ENCODE results near the gene ZNF385B.

ZNF385B gene

DNA sequence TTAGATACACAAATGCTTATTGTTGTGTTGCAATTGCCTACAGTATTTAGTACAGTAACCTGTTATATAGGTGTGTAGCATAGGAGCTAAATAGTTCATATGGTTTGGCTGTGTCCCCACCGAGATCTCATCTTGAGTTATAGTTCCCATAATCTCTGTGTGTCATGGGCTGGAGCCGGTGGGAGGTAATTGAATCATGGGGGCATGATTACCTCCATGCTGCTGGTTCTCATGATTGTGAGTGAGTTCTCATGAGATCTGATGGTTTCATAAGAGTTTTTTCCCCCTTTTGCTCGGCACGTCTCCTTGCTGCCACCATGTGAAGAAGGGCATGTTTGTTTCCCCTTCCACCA is 406.3 kb downstream of the ZNF385B start:
- DNase-seq (ENCODE audit: insufficient read length, low spot score) (no peak), FAIRE-seq (no peak)

DNA sequence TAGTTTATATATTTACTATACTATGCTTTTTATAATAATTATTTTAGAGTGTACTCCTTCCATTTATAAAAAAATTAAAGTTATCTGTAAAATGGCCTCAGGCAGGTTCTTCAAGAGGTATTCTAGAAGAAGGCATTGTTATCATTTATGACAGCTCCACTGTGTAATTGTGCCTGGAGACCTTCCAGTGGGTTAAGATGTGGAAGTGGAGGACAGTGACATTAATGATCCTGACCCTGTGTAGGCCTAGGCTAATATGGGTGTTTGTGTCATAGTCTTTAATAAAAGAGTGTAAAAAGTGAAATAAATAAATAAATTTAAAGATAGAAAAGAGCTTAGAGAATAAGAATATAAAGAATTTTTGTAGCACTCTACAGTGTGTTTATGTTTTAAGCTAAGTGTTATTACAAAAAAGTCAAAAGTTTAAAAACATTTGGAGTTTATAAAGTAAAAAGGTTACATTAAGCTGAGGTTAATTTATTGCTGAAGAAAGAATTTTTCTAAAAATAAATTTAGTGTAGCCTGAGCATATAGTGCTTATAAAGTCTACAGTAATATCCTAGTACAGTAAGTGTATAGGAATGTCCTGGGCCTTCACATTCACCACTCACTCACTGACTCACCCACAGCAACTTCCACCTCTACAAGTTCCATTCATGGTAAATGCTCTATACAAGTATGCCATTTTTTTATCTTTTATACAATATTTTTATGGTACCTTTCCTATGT is 406.8 kb downstream of the ZNF385B start:
- DNase-seq (ENCODE audit: insufficient read length, low spot score) (peak; percentile 15), FAIRE-seq (no peak)

DNA sequence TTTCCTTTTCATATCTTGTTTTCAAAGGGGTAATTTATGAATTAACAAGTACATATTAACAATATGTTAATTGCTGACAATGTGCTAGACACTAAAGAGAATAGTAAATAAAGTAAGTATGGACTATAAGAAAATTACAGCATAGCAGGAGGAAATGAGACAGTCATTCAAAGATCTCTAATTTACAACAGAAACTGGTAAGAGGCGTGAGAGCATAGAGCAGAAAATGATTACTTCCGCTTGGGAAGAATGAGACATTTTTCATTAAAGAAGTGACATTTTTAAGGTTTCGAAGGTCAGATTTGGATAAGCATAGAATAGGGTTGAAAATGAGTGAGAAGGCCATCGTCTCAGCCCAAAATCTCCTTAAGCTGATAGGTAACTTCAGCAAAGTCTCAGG is 412.4 kb downstream of the ZNF385B start:
- no peak for DNase-seq (ENCODE audit: insufficient read length, low spot score)
- no peak for FAIRE-seq

DNA sequence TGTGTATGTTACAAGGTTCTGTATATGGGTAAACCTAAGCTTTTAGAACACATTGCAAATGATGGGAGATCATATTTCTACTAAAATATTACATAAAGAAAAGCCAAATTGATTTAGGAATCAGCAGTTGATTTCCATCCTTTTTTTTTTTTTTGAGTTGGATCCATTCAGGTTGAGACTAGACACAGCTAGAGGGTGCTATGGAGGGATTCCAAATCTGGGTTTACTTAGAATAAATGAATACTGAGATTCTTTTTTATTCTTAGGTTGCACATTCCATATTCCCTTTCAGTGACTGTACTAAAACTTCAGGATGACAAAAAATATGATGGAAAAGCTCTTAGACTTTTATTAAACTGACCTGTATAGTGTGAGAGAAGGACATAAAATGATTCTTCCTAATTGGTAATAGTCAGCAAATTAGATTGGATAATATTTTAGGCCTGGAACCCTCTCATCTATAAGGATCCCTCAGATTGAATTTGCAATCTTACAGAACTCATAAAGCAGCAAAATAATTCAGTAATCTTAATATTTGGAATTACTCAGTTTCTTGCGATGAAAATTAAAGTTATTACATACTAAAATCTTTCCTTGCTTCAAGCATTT is 413.5 kb downstream of the ZNF385B start:
- DNase-seq (ENCODE audit: insufficient read length, low spot score) (no peak), FAIRE-seq (no peak)

DNA sequence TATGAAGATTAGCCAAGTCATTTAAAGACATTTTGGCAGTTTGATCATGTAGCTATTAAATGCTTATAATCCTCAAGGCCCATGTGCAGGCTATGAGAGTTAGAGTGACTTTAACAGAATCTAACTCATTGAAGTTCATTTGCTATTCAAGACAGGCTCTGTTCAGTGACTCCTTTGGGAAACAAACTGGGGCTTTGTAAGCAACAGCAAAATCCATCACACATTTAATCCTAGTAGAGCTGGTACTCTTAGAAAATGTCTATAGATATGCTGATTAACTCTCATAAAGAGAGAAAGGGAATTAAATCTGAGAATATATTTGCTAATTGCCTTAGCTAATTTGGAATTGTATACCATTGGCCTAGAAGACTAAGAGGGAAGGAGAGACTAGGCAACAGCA is 414.0 kb downstream of the ZNF385B start:
- FAIRE-seq (no peak), DNase-seq (ENCODE audit: insufficient read length, low spot score) (no peak)

DNA sequence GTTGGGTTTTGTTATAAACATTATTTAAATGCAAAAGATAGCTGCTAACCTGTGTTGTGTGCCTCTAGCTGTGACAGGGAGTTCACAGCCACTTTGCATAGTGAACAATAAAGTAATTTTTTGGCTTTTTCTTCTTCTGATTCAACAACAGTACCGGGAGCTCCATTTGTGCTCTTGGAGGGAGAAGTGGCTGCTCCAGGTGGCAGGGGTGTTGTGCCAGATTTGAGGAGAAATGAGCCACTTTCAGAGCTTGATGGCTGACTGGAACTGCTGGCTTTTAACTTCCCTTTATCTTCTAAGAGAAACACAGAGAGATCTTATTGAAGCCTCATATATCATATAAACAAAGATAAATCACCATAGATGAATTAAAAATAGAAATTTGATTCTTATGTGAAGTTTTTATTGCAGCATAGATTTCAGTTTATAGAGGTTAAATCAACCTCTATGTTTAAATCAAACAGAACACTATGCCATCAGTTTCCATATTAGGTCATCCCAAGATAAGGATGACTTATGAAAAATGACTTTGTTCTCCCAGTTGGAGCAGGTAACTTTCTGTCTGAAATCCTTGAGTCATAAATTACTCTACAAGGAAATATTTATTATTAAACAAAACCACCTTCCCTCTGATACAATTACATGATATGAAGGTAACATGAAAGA is 414.8 kb downstream of the ZNF385B start:
- DNase-seq (ENCODE audit: insufficient read length, low spot score) (no peak), FAIRE-seq (no peak)

DNA sequence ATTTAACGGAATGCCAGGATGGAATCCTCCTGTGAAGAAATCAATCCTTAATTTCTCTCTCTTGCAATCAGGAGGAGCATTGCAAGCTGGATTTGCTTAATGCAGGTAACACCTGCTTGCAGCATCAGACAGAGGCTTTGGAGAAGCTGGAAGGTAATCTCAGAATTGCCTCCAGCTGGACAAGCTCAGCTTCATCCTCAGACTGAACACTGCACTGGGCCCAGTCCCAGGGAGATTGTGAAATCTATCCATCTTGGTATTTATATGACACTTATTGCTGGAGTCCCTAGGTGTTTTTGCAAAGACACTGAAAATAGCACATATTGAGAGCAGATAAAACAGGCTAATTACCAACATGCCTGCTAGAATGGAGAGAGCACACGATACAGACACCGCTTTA is 417.4 kb downstream of the ZNF385B start:
- FAIRE-seq (no peak), DNase-seq (ENCODE audit: insufficient read length, low spot score) (no peak)

DNA sequence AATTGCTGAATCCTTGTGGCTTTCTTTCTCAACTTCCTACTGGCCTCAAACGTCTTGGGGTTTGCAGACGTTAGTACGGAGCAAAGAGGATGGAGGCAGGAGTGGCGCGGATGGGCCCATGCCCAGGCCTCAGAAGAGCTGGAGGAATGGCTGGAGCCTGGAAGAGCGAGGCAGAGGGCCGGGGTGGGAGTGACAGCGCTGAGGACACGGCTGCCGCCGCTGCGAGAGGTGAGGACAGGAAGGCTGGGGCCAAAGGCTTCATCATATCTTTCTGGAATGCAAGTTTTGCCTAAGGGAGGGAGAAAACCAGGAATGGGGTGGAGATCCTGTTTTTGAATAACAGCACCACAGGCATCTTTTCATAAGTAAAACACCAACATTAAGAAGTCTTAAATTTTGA is 418.2 kb downstream of the ZNF385B start:
- DNase-seq (ENCODE audit: insufficient read length, low spot score) (no peak), FAIRE-seq (no peak)

DNA sequence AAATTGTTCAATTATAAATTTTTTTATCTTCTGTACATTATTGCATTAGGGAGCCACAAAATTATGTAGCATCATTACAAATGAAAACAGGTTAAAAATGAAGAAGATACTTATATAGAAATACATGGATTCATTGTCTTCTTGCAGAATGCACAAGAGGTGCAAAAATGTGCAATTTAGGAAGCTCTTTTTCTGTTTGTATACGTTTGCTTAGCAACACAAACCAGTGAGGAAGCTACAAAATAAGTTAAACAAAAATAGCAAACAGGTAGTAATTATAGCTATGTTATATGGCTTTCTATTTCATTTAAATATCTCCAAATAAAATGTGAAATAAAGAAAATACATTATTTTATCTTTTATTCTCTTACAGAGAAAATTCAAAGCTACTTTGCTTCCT is 419.2 kb downstream of the ZNF385B start:
- FAIRE-seq = no peak
- DNase-seq (ENCODE audit: insufficient read length, low spot score) = no peak

DNA sequence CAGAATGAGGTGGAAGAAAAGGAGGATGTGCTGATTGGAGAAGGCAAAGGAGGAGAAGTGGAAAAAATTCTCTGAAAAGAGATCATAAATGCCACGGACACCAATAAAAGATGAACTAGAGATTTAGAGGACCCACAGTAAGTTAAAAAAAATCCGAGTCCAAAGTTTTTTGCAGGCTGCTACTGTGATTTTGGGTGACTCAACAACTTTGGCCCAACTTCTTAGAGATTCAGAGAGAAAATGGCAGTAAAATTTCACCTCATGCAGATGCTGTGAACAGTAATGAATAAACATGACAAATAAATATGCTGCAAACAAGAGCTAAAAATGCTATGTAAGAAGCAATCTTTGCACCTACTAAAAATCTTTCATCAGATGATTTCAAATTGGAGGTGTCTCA is 419.9 kb downstream of the ZNF385B start:
- FAIRE-seq = no peak

DNA sequence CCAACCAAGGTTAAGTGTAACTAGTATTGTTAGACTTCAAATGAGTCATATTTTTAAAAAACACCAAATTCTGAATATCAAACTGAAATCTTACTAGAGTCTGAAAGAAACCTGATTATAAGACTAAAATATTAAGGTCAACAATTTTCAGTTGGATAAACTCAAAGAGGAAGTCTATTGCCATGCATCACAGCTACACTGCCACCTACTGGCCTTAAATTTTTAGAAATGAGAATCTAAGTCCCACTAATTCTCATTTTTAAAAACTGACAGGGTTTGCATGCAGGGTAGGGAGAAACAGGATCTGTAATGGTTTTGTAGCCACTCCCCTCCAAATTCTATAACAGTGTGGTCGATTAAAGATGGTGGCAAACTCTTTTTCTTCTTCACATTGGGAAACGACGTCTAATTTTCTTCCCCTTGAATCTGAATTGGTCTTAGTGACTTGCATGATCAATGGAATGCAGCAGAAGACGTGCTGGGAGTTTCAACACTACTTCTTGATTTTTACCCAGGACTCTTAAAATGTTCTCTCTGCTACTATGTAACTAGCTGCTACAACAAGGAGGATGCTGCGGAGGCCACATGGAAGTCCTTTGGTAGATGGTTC is 420.7 kb downstream of the ZNF385B start:
- FAIRE-seq (no peak), DNase-seq (ENCODE audit: insufficient read length, low spot score) (no peak)

More for the DNA sequence above, 419.9 kb downstream of the ZNF385B start:
- DNase-seq (ENCODE audit: insufficient read length, low spot score) = no peak

DNA sequence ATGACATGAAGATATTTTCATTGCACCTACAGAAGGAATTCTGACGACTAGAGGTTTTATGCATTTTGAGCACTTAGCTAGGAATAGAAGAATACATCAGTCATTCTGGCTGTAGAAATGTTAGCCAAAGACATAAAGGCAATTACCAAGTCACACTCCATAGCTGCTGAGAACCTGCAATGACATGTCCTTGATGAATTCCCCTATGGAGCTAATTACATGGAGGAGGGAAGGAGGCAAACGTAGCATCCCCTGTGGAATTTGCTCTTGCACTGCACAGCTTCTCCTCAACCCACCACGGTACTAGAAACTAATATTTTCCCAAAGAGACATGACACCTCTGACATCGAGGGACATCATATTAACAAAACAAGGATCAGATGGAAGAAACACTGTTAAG is 422.8 kb downstream of the ZNF385B start:
- FAIRE-seq = no peak
- no peak for DNase-seq (ENCODE audit: insufficient read length, low spot score)

DNA sequence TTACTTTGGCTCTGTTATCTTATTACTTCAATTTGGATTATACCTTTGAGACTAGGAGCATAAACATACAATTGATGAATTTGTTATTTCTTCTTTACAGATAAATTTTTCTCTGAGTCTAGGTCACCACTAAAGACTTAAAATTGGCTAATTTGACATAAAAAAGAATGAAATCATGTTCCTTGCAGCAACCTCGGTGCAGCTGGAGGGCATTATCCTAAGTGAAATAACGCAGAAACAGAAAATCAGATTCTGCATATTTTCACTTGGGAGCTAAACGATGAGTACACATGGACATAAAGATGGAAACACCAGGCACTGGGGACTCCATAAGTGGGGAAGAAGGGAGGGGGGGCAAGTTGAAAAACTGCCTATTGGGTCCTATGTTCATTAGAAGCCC is 424.0 kb downstream of the ZNF385B start:
- FAIRE-seq = no peak
- no peak for DNase-seq (ENCODE audit: insufficient read length, low spot score)

DNA sequence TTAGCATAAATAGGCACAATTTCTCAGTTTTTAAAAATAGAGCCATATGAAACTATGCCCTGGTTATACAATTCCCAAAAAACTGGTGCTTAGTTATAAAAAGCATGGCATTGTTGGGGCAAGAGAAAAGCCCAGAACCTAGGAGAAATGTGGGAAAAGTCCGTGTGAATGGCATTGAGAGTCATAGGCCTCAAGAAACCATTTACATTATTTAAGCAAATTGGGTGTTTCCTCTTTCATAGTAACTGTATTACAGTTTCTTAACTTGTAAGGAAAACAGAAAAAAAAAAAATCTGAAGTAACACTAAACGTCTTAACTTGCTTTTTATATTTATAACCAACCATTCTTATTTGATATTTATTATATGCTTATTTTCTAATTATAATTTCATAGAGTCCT is 425.8 kb downstream of the ZNF385B start:
- FAIRE-seq (no peak), DNase-seq (ENCODE audit: insufficient read length, low spot score) (no peak)

DNA sequence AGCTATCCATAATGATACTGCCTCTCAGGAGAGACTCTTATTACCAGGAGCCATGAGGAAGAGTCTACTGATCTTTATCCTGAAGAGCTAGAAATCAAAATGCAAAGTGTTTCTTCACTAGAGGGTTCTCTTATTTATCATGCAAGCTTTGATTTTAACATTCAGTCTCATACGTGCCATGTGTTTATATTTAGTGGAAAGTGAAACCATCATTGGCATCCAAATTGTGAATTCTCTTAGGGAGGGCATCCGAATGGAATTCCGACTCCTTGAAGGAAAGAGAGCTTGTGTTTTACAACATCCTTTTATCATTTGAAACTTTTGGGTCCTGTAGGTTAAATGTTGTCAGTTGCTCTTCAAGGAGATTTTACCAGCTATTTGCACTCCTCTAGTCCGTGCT is 426.4 kb downstream of the ZNF385B start:
- FAIRE-seq (no peak), DNase-seq (ENCODE audit: insufficient read length, low spot score) (no peak)

DNA sequence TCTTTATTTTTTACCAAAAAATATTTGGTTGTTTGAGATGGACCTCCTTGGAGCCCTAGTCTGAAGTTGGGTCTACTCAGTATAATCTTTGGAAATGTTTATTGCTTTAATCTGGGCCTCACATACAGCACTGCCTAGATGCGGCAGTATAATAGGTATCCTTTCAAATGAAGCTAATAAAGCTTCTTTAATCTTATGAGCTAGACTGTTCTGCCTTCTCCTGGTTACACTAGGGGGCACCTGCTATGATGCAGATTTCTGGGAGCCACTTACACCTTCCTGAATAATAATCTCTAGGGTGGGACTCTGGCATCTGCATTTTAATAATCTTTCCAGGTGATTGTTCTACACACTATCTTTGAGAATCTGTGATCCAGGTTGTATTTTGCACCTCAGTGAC is 427.1 kb downstream of the ZNF385B start:
- DNase-seq (ENCODE audit: insufficient read length, low spot score) = no peak
- FAIRE-seq = no peak

DNA sequence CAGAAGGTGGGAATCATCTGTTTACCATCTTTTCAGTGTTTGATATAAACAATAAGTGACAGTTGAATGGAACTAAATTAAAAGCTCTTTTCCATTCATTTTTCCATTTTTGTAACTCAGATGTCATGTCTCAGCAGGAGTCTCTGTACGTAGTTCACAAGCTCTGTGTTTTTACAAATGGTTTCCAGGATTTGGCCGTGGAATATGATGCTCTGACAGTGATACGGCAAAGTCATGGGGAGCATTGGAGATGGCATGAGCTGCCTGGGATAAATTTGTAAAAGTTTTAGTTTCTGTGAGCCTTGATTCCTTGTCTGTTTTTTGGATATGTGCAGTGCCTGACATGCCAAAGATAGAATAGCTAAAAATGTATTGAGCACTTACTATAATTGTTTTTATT is 428.7 kb downstream of the ZNF385B start:
- FAIRE-seq (no peak), DNase-seq (ENCODE audit: insufficient read length, low spot score) (no peak)

DNA sequence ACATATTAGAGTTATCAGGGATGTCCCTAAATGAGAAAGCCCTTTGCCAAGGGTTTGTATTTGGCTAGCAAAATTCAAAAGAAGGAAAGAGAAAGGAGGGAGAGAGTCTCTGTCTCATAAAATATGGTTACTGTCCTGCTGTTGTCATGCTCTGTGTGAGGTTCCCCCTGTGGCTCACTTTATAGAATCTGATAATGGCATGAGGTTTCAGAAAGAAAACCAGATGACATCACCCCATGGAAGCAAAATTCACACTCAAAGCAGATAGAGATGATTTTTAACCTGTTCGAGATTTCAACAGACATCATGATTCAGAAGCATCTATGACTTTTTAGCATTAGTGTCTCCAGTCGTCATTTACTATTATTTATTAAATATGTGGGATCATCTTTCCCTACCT is 431.8 kb downstream of the ZNF385B start:
- FAIRE-seq (no peak), DNase-seq (ENCODE audit: insufficient read length, low spot score) (no peak)

DNA sequence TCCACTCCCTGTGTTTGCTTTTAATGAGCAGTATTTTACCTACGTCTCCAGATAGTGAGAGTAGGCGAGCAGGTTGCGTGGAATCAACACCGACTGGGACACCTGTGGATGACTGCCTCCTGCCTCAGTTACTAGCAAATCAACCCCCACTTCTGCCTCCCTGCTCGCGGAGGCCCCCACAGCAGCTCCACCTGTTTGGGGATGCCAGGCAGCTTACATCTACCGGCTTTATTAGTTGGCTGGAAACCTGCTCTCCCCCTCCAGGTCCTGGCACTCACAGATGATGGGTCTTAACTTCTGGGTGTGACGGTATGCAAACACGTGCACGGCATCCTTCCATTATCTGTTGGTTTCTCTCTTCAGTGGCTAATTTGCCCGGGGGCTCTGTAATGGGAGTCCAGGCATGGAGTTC is 432.3 kb downstream of the ZNF385B start:
- DNase-seq (ENCODE audit: insufficient read length, low spot score) = no peak

DNA sequence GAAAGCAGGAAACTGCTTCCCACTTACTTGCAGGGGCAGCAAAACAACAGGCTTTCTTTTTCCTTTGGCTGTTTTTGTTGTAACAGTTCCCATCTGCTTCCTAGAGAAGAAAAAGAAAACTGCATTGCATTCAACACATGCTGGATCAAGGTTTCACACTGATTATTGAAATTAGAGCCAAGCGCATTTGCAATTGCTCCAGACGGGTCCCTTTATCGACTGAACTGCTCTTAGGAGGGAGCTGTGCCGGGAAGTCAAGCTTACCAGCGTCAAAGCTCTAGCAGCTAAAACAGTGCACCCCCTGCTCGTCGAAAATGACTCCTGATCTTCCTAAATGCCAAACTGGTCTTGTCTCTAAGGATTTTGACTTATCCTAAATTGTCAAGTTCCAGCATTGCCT is 432.8 kb downstream of the ZNF385B start:
- FAIRE-seq (no peak), DNase-seq (ENCODE audit: insufficient read length, low spot score) (no peak)

More for the DNA sequence above, 432.3 kb downstream of the ZNF385B start:
- FAIRE-seq = no peak

DNA sequence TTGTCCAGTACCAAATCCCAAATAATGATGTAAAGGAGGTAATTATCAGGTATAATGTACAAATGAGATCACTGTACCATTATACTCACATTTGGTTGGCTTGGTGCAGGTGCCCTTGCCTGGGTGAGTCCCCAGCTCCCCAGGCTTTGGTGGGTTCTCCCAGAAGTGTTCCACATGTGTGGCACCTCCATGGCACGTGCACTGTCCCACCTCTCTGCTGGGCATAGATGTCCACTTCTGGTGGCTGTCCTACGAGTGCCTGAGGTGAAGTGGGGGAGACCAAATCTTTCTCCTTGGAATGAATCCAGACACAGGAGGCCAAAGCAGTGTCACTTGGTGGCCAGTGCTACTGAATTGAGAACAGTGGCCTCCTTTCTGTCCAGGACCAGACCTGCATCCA is 434.3 kb downstream of the ZNF385B start:
- DNase-seq (ENCODE audit: insufficient read length, low spot score) (no peak), FAIRE-seq (no peak)

DNA sequence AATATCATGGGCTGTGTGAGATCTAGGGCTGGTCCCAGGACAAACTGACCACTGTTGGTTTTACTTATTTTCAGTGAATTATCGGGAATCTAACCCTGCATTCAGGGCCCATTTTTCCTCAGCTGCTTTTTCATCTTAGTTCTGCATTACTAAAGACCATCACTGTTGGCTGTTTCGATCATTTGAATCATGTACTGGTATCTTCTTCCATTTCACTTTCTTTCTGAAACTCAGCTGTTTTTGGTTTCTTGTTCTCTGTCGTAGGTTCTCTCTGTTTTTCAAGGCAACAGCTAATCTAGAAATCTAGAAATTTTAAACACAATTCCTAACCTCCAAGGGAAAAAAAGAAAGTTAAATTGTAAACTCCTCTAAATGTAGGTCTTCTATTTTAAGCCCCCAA is 436.8 kb downstream of the ZNF385B start:
- FAIRE-seq = no peak
- DNase-seq (ENCODE audit: insufficient read length, low spot score) = no peak
